Spinal cord (tissue), 10 donors: ENCODE measurements around the gene TPRA1. TPM values are rescaled to one million over a fixed set of nuclear protein-coding genes. Genes with fewer than 3 reads are reported as not detected.
A peak's percentile ranks its signal among the peaks of the same experiment; 100 is the strongest.

ENCODE experiments used
- DNase-seq, 6 donors: peaks; one replicate each; pipeline versions ENCODE4 v3.0.0 to v3.0.0-alpha.2; 2013 to 2015; ENCODE audit warnings: low spot score in 6 of 6, low read depth in 4 of 6
- H3K27ac ChIP-seq: one replicate; pipeline ENCODE4 v1.5.1; 2013; ENCODE audit warnings: low read depth, low read length, control low read depth
- H3K27me3 ChIP-seq: one replicate; pipeline ENCODE4 v1.6.1; 2013; ENCODE audit warnings: low read length; ENCODE audit not compliant: control insufficient read depth, insufficient read depth
- H3K36me3 ChIP-seq: one replicate; pipeline ENCODE4 v1.6.1; 2013; ENCODE audit warnings: low read length; ENCODE audit not compliant: control insufficient read depth, insufficient read depth
- H3K4me1 ChIP-seq: one replicate; pipeline ENCODE4 v1.6.1; 2013; ENCODE audit warnings: low read length; ENCODE audit not compliant: control insufficient read depth, insufficient read depth
- H3K4me3 ChIP-seq: one replicate; pipeline ENCODE4 v1.5.1; 2013; ENCODE audit warnings: low read depth, low read length, control low read depth
- H3K9me3 ChIP-seq: one replicate; pipeline ENCODE4 v1.6.1; 2013; ENCODE audit warnings: low read length; ENCODE audit not compliant: control insufficient read depth, insufficient read depth
- WGBS: methylation state at CpG from one replicate; pipeline ENCODE4 v1.1.5; 2013; ENCODE audit warnings: missing lambda C conversion rate; ENCODE audit not compliant: insufficient coverage; 5-methylcytosine and 5-hydroxymethylcytosine counted together
- polyA plus RNA-seq, 2 donors: library from polyadenylated mRNA; unstranded; fragments of 120-200 nt; gene quantifications; one replicate each; pipeline ENCODE4 v1.2.1, GENCODE V29; 2013; ENCODE audit not compliant: insufficient read length in 2 of 2
- total RNA-seq, 2 donors: library from RNA; depleted of rRNA in 1 of 2; stranded (reverse); fragments of 120-200 nt in 1 of 2; fragments of >200 nt in 1 of 2; gene quantifications; one replicate each; pipeline versions ENCODE4 v1.2.3 to v1.2.4, GENCODE V29; 2013 to 2014
- donor health status: healthy.

Gene TPRA1
- total and polyA plus RNA-seq, 4 donors, result 17.6 to 40.3 (median 31.5) TPM

DNA sequence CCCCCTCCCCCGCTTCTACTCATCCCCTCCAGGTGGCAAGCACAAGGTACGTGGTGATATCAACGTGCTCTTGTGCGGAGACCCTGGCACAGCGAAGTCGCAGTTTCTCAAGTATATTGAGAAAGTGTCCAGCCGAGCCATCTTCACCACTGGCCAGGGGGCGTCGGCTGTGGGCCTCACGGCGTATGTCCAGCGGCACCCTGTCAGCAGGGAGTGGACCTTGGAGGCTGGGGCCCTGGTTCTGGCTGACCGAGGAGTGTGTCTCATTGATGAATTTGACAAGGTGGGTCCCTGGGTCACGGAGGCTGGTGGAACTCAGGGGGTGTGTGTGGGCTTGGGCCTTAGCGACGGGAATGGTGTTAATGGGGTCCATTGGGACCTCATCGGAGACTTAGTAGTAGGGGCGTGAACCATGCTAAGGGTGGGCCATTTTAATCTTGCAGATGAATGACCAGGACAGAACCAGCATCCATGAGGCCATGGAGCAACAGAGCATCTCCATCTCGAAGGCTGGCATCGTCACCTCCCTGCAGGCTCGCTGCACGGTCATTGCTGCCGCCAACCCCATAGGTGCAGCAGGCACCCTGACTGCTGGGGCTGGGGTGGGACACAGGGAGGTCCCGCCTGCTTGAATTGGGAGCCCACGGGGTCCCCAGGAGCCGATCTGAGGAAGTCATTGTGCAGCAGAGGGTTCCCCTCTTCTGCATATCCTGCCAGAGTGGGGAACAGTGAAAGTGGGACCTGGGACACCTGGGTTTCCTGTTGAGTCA, 26.5 kb upstream of the TPRA1 start:
- no peaks in the 10 kb centered on the region for H3K27me3 ChIP-seq
- no peak overlapping the region for H3K4me3 ChIP-seq
- peaks cover 7% of the 10 kb centered on the region for H3K4me1 ChIP-seq
- WGBS, result 95% methylated on average over 25 of the region's 26 CpGs
- peaks cover 52% of the 10 kb centered on the region for H3K36me3 ChIP-seq
- no peaks in the 10 kb centered on the region for H3K9me3 ChIP-seq
- no peak for DNase-seq
- H3K27ac ChIP-seq, result no peak overlapping the region

DNA sequence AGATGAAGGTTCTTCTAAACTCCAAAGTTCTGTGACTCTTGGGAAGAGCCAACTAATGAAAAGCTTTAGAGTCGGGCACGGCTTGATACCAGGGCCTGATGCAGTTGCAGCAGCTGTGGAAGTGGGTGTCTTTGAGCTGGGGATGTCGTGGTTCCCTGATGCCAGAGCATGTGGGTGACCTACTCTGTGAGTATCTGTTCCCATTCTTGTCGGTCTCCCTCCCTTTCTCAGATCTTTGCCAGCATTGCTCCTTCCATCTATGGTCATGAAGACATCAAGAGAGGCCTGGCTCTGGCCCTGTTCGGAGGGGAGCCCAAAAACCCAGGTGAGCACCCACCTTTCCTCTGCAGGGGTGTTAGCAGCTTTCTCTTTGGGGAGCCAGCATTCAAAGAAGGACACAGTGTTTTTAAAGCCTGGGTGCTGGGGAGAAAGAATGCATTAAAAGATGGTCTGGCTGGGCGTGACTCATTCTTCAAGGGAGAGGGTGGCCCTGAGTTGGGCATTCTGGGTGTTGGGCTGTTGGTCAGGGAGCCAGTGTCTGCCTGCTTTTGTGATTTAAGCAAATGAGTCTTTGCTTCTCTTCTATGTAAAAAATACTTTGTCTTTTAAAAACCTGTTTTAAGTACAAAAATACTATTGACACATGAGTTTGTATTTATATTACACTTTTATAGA, 25.2 kb upstream of the TPRA1 start:
- H3K27ac ChIP-seq, result no peak overlapping the region
- H3K27me3 ChIP-seq, result no peaks in the 10 kb centered on the region
- peaks cover 7% of the 10 kb centered on the region for H3K4me1 ChIP-seq
- no peaks in the 10 kb centered on the region for H3K9me3 ChIP-seq
- no peak overlapping the region for H3K4me3 ChIP-seq
- DNase-seq, result no peak
- WGBS, result 95% methylated on average over 5 of the region's 6 CpGs
- H3K36me3 ChIP-seq, result peaks cover 43% of the 10 kb centered on the region

DNA sequence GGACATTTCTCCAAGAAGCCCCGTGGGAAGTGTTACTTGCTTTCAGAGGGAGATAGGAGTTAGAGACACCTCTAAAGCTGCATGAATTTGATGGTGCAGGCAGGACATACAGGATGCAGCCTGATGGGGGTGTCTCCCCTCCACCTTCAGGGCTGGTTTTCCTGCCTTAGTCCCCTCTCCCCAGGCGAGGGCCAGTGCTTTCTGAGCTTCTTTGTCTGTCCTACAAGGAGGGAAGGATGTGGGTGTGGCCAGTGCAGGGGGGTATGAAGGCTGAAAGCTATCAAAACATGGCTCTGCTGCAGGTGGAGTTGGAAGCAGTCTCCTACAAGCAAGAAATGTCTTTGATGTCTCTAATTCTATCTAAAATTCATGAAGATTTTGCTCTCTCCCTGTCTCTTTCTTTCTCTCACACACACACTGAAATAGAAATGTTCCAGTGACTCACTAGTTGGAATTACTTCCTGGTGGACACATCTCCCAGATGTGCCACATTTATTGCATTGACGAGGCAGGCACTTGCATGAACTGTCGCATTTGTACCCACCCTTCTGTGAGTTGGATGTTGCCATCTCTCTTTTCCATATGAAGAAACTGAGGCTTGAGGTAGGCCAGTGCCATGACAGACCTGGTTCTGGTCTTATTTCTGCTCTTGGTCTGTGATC, 24.5 kb upstream of the TPRA1 start:
- peaks cover 7% of the 10 kb centered on the region for H3K4me1 ChIP-seq
- no peaks in the 10 kb centered on the region for H3K9me3 ChIP-seq
- no peak overlapping the region for H3K4me3 ChIP-seq
- no peak for DNase-seq
- no peaks in the 10 kb centered on the region for H3K27me3 ChIP-seq
- 100% methylated on average over 1 of the region's 4 CpGs for WGBS
- no peak overlapping the region for H3K27ac ChIP-seq
- peaks cover 39% of the 10 kb centered on the region for H3K36me3 ChIP-seq

- Histone ChIP-seq H3K36me3 (peaks cover 43% of the 10 kb centered on the region), H3K27ac (no peak overlapping the region), H3K4me3 (no peak overlapping the region), H3K27me3 (no peaks in the 10 kb centered on the region), H3K4me1 (peaks cover 7% of the 10 kb centered on the region), H3K9me3 (no peaks in the 10 kb centered on the region)
- peak in 1 of 6 donors; percentile 23 for DNase-seq
Observed at GRCh38 chr3:127613406-127613805, 22.9 kb upstream of the TPRA1 start.

GRCh38 chr3:127612966-127613365, 22.4 kb upstream of the TPRA1 start:
- peak in 2 of 6 donors; percentile 57 to 63 for DNase-seq
- Histone ChIP-seq H3K27ac (no peak overlapping the region), H3K36me3 (peaks cover 43% of the 10 kb centered on the region), H3K9me3 (no peaks in the 10 kb centered on the region), H3K27me3 (no peaks in the 10 kb centered on the region), H3K4me3 (no peak overlapping the region), H3K4me1 (peaks cover 7% of the 10 kb centered on the region)
- WGBS, result 38% methylated on average over 6 of the region's 6 CpGs

DNA sequence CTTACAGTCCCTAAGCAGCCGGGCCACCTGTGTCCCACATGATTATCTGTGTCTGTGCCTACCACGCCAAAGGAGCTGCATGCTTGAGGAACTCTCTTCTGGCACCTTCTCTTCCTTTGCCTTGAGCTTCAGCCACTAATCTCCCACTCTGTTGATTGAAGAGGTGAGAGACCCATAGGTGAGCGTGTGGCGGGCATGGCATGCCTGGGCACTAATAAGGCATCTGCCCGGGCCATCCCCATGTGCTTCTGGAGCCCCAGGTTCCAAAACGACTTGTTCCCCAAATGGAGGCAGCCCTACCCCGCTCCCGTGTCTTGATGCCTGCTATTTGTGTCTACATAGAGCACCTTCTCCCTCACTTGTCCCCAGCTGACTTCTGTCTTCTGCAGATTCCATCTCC, 20.7 kb upstream of the TPRA1 start:
- H3K36me3 ChIP-seq, result peaks cover 44% of the 10 kb centered on the region
- WGBS, result 96% methylated on average over 8 of the region's 8 CpGs
- peaks cover 7% of the 10 kb centered on the region for H3K4me1 ChIP-seq
- H3K4me3 ChIP-seq, result no peak overlapping the region
- no peaks in the 10 kb centered on the region for H3K27me3 ChIP-seq
- H3K9me3 ChIP-seq, result no peaks in the 10 kb centered on the region
- H3K27ac ChIP-seq, result no peak overlapping the region
- no peak for DNase-seq

DNA sequence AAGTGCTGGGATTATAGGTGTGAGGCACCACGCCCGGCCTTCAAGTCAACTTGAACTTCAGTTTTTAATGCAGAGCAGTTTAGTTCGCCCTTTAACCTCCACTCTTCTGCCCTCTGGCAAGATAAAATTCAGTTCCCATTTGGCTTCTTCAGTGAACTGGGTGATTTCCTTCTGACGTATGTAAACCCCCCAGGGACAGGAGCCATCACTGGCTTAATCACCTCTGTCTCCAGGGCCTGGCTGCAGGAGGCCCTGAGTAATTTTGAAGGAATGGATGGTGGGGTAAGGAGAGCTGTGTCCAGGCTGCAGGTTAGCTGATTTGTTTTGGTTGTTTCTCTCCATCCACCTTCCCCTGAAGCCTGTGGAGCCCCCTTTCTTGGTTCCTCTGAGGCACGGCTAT, 19.6 kb upstream of the TPRA1 start:
- H3K36me3 ChIP-seq, result peaks cover 46% of the 10 kb centered on the region

DNA sequence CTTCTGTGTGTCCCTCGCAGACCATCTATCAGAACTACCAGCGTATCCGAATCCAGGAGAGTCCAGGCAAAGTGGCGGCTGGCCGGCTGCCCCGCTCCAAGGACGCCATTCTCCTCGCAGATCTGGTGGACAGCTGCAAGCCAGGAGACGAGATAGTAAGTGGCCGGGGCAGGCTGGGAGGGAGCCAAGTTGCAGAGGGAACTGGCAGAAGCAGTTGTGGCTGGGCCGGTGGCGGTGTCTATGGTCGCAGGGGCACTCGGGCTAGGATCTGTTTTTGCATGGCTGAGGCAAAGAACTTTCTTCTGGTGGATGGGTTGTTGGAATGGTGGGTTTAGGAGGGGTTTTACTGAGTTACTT, 17.8 kb upstream of the TPRA1 start:
- 88% methylated on average over 14 of the region's 14 CpGs for WGBS
- Histone ChIP-seq H3K4me1 (peaks cover 5% of the 10 kb centered on the region), H3K9me3 (no peaks in the 10 kb centered on the region), H3K4me3 (no peak overlapping the region), H3K27ac (no peak overlapping the region), H3K36me3 (peaks cover 53% of the 10 kb centered on the region), H3K27me3 (no peaks in the 10 kb centered on the region)
- DNase-seq, result no peak

More for the DNA sequence above, 19.6 kb upstream of the TPRA1 start:
- Histone ChIP-seq H3K27ac (no peak overlapping the region), H3K4me1 (peaks cover 7% of the 10 kb centered on the region), H3K9me3 (no peaks in the 10 kb centered on the region), H3K27me3 (no peaks in the 10 kb centered on the region), H3K4me3 (no peak overlapping the region)
- WGBS, result 81% methylated on average over 3 of the region's 5 CpGs
- DNase-seq, result no peak

DNA sequence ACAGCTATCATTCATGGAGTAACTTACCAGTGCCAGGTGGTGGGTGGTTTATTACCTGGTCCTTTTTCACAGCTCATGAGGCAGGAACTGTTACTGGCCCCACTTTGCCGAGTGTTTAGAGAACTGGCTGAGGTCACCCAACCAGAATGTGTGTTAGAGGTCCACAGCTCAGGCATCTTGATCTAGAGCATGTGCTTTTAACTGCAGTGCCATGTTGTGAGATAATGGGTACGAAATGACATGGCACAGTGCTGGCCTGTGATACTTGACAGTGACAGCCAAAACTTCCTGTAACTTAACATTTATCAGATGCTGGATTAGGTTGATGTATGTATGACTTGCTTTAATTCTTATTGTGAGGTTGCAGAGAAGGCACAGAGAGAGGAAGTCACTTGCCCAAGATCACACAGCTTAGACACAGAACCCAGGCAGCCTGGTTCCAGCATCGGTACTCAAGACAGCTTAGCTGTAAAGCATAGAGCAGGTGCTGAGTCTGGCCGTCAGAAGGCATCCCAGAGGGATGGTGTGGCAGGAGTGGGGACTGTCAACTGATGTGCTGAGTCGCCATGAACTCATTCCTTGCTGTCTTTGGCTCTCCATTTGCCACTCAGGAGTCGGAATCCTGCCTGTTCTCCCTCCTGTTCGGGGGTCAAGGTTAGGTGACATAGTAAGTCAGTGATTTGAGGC, 17.3 kb upstream of the TPRA1 start:
- no peak for DNase-seq
- 88% methylated on average over 6 of the region's 7 CpGs for WGBS

More for the DNA sequence above, 17.3 kb upstream of the TPRA1 start:
- Histone ChIP-seq H3K4me1 (no peaks in the 10 kb centered on the region), H3K36me3 (peaks cover 53% of the 10 kb centered on the region), H3K9me3 (no peaks in the 10 kb centered on the region), H3K27ac (no peak overlapping the region), H3K27me3 (no peaks in the 10 kb centered on the region), H3K4me3 (no peak overlapping the region)
